ENCODE results near the gene WNT5A. TPM values are rescaled to one million over a fixed set of nuclear protein-coding genes. Genes with fewer than 3 reads are reported as not detected.

WNT5A gene
- total and polyA plus RNA-seq, 2 donors (not counting 3 experiments of a cell fraction or from before 2014, with no cell fraction given), result 0.08 to 0.33 TPM

DNA sequence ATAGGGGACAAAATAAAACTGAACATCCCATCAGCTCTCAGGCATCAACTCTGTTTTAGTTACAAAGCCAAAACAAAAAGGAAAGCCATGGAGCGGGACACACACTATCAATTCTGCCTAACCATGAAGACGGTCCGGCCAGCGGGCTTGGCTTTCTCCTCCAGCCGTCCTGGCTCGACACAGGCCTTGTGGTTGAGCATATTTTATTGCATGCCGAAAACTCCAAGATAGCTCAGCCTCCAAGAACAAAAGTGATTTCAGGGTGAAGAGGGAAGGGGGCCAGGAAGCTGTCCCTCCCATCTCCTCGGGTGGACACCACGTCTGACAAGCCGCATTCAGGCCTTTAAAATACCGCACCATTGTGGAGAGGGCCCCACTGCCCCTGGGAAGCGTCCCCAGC is 31.2 kb downstream of the WNT5A start:
- intact Hi-C loops (cut with micrococcal nuclease), result no loop called here
- TF ChIP-seq EZH2 (IDR thresholded peaks at IDR 0.05; ENCODE audit: borderline replicate concordance, low read depth, low read length, severe bottlenecking), result no peak
- TF ChIP-seq MYC (IDR thresholded peaks at IDR 0.05; ENCODE audit: low read depth, low read length), result no peak
- TF ChIP-seq POLR2A (IDR thresholded peaks at IDR 0.05; ENCODE audit: low read depth, low read length), result no peak
- TF ChIP-seq GATA2 (IDR thresholded peaks at IDR 0.05; ENCODE audit: insufficient read depth, insufficient read length, low read depth, low read length), result no peak
- TF ChIP-seq FOS (IDR thresholded peaks at IDR 0.05; ENCODE audit: borderline replicate concordance, insufficient read depth, low read length), result no peak
- TF ChIP-seq MAX (IDR thresholded peaks at IDR 0.05; ENCODE audit: insufficient read depth, insufficient read length), result no peak
- TF ChIP-seq JUN (IDR thresholded peaks at IDR 0.05; ENCODE audit: borderline replicate concordance, insufficient read depth, insufficient read length, low read depth), result no peak
- no peak for TF ChIP-seq POLR2AphosphoS5 (IDR thresholded peaks at IDR 0.05; ENCODE audit: insufficient read depth, low read depth, low read length)
- TF ChIP-seq, protein P1, sequence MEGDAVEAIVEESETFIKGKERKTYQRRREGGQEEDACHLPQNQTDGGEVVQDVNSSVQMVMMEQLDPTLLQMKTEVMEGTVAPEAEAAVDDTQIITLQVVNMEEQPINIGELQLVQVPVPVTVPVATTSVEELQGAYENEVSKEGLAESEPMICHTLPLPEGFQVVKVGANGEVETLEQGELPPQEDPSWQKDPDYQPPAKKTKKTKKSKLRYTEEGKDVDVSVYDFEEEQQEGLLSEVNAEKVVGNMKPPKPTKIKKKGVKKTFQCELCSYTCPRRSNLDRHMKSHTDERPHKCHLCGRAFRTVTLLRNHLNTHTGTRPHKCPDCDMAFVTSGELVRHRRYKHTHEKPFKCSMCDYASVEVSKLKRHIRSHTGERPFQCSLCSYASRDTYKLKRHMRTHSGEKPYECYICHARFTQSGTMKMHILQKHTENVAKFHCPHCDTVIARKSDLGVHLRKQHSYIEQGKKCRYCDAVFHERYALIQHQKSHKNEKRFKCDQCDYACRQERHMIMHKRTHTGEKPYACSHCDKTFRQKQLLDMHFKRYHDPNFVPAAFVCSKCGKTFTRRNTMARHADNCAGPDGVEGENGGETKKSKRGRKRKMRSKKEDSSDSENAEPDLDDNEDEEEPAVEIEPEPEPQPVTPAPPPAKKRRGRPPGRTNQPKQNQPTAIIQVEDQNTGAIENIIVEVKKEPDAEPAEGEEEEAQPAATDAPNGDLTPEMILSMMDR (IDR thresholded peaks at IDR 0.05; ENCODE audit: extremely low read depth in 1 of 2, insufficient read depth in 1 of 2, low read depth in 1 of 2, low read length in 2 of 2), result no peak
- FAIRE-seq (no peak), DNase-seq (ENCODE audit: low read depth, low spot score) (no peak)
- dilution Hi-C loops (cut with MboI; ENCODE audit: extremely low pct_ligation_motif_present, low sequenced_read_pairs), result no loop called here
- no peaks in the 10 kb centered on the region for H4K20me1 ChIP-seq (replicated peaks; ENCODE audit: control insufficient read depth, extremely low read depth, insufficient read depth, low read length)
- no peak overlapping the region for H3K27ac ChIP-seq (ENCODE audit: insufficient read depth, low read depth, low read length)
- ChIA-PET CTCF (no interaction called here), POLR2A (no interaction called here)
- no peak overlapping the region for H2AFZ ChIP-seq (ENCODE audit: low read depth, low read length)
- no peaks in the 10 kb centered on the region for H3K4me1 ChIP-seq (ENCODE audit: control insufficient read depth, extremely low read depth, insufficient read depth, low read length)
- no peak overlapping the region for H3K9ac ChIP-seq (replicated peaks; ENCODE audit: extremely low read depth, insufficient read depth, low read length)
- H3K27me3 ChIP-seq (ENCODE audit: control insufficient read depth in 2 of 2, insufficient read depth in 2 of 2, low read length in 2 of 2), result no peaks in the 10 kb centered on the region
- no peaks in the 10 kb centered on the region for H3K36me3 ChIP-seq (ENCODE audit: control insufficient read depth in 2 of 2, extremely low read depth in 1 of 2, insufficient read depth in 2 of 2, low read length in 2 of 2)
- no peak overlapping the region for H3K4me2 ChIP-seq (ENCODE audit: insufficient read depth, low read length)
- H3K9me1 ChIP-seq (replicated peaks; ENCODE audit: control insufficient read depth, extremely low read depth, insufficient read depth, low read length), result no peaks in the 10 kb centered on the region
- H3K9me3 ChIP-seq (replicated peaks; ENCODE audit: control insufficient read depth, insufficient read depth, low read length), result no peaks in the 10 kb centered on the region
- H3K4me3 ChIP-seq (replicated peaks in 1 of 3; ENCODE audit: insufficient read depth in 1 of 3, low read depth in 1 of 3, low read length in 3 of 3), result no peak overlapping the region
- no peaks in the 10 kb centered on the region for H3K79me2 ChIP-seq (ENCODE audit: control insufficient read depth, insufficient read depth, low read length)
- BruUV-seq (replicated peaks), result no TSS peak

All from endothelial cell of umbilical vein (primary cell).